HG03159 (cell line): ENCODE measurements around the gene COL21A1.
"Not testable (repeated sequence)": the region's sequence is repeated elsewhere in the genome, so short reads cannot be mapped to it uniquely, and the experiment has no call there.

Experiments used
- ATAC-seq: cut with Tn5 transposase; IDR thresholded peaks from one replicate; pipeline ENCODE4 v1.9.1; 2021; ENCODE audit warnings: mild to moderate bottlenecking, moderate library complexity; ENCODE audit not compliant: unreplicated experiment

The COL21A1 gene

DNA sequence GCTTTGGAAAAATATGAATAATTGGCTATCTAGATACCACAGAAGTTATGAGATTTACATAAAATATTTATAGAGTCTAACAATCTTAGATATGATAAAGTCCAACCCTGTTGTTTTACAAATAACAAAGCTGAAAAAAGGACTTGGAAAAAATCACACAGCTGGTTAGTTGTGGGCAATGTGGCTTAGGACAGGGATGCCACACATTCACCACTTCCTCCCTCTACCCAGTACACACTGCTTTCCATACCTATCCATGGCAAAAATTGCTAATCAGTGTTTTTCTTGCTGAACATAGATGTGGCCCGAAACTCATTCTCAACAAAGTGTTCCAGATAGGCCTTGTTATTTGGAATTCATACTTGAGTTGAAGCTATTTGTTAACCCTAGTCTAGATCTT is 224.7 kb downstream of the COL21A1 start:
- ATAC-seq, result no peak

GRCh38 chr6:56021943-56022342 is 225.4 kb downstream of the COL21A1 start:
- no peak for ATAC-seq

GRCh38 chr6:56019973-56020372 is 227.4 kb downstream of the COL21A1 start:
- ATAC-seq, result no peak

DNA sequence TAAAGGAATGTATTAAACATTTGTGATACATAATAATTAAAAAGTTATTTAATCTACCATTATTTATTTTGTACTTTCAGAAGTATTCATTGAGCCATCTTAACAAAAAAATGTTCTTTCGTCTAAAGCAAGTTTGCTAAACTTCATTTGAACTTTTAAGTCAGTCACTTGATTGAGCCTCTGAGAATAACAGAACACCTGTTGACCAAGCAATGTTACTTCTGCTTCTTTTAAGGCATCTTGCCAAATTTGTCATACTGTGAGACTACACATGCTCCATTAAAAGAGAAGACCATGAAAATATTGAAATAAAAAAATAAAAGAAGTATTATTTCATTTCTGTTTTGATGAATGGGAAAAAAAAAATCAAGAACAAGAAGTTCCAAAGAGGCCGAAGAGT is 230.2 kb downstream of the COL21A1 start:
- no peak for ATAC-seq

GRCh38 chr6:56014039-56014438 is 233.3 kb downstream of the COL21A1 start:
- ATAC-seq, result not testable (repeated sequence)

GRCh38 chr6:56009636-56010035 is 237.7 kb downstream of the COL21A1 start:
- ATAC-seq, result no peak
